Vagina (tissue), 2 donors: Measurements from ENCODE around the gene CLK2. TPM values are rescaled to one million over a fixed set of nuclear protein-coding genes. Genes with fewer than 3 reads are reported as not detected.
A peak's percentile ranks its signal among the peaks of the same experiment; 100 is the strongest.

Experiments
- DNase-seq, 2 donors: peaks; one replicate each; pipeline ENCODE4 v3.0.0-alpha.2; 2017; ENCODE audit errors: extremely low spot score in 2 of 2
- H3K27ac ChIP-seq: fragments of 200-600 bp; sonication (generic); one replicate; pipeline ENCODE4 v1.5.1; 2019
- H3K27me3 ChIP-seq: fragments of 200-600 bp; sonication (generic); one replicate; pipeline ENCODE4 v1.5.1; 2019
- H3K36me3 ChIP-seq, 2 donors: fragments of 200-600 bp; sonication (generic); one replicate each; pipeline ENCODE4 v1.5.1; 2017 to 2019
- H3K4me1 ChIP-seq: fragments of 200-600 bp; sonication (generic); one replicate; pipeline ENCODE4 v1.5.1; 2019
- H3K4me3 ChIP-seq, 2 donors: fragments of 200-600 bp; sonication (generic); 1 replicate in 1 of 2; 2 replicates in 1 of 2; pipeline ENCODE4 v1.5.1; 2016 to 2019
- H3K9me3 ChIP-seq: fragments of 200-600 bp; sonication (generic); one replicate; pipeline ENCODE4 v1.5.1; 2019
- CTCF ChIP-seq, 3 experiments: fragments of 450-650 bp in 2 of 3; fragments of 200-600 bp in 1 of 3; sonication (generic) in 1 of 3; IDR thresholded peaks; one replicate each; pipeline ENCODE4 v1.5.1; 2017 to 2019; ENCODE audit warnings: antibody characterized with exemption in 3 of 3, mild to moderate bottlenecking in 2 of 3, moderate library complexity in 2 of 3
- POLR2A ChIP-seq, 2 donors: fragments of 450-650 bp; IDR thresholded peaks; one replicate each; pipeline ENCODE4 v1.6.1; 2017; ENCODE audit warnings: antibody characterized with exemption in 2 of 2, mild to moderate bottlenecking in 2 of 2, moderate library complexity in 2 of 2
- POLR2AphosphoS5 ChIP-seq, 2 donors: sonication (generic); formaldehyde crosslinking; IDR thresholded peaks; one replicate each; pipeline ENCODE4 v1.9.0; 2017; ENCODE audit warnings: antibody characterized with exemption in 2 of 2, mild to moderate bottlenecking in 2 of 2, low read depth in 1 of 2; ENCODE audit not compliant: insufficient read depth in 1 of 2
- intact Hi-C: fragments of 100-400 bp; cut with DNase I; formaldehyde crosslinking; loops from one replicate; pipeline ENCODE4 v1.15.1; 2023
- total RNA-seq: library from RNA; depleted of rRNA; stranded (reverse); fragments of >200 nt; gene quantifications from one replicate; pipeline ENCODE4 v1.2.3, GENCODE V29; 2016

The CLK2 gene
- total RNA-seq, 1 donor from 2014 or later = 48.1 TPM

GRCh38 chr1:155320661-155321617 lies 47.6 kb upstream of the CLK2 start, which contains the start of gene RUSC1:
TSS of gene RUSC1 (plus strand) at chr1:155320894. CDS start at chr1:155321774, 880 bp downstream.
- Histone ChIP-seq H3K4me3 (peak within 1 kb of the TSS; percentile 71 to 94), H3K27me3 (no peaks in the 10 kb centered on the region), H3K27ac (peak within 1 kb of the TSS; percentile 99), H3K4me1 (peaks cover 43% of the 10 kb centered on the region), H3K36me3 (no peaks in the 10 kb centered on the region), H3K9me3 (no peaks in the 10 kb centered on the region)
- intact Hi-C loops = loop anchor here (5.0 kb wide), 3 partner anchors 44 to 241 kb away; partner anchors contain the start of genes ASH1L and HCN3
- peak; percentile 72 to 92 for TF ChIP-seq POLR2AphosphoS5 (IDR thresholded peaks at IDR 0.05; ENCODE audit: insufficient read depth in 1 of 2, low read depth in 1 of 2)
- TF ChIP-seq POLR2A (IDR thresholded peaks at IDR 0.05) = peak in 1 of 2 donors; percentile 62
- peak in 1 of 3 experiments; percentile 20 for TF ChIP-seq CTCF (IDR thresholded peaks at IDR 0.05)
- no peak for DNase-seq

- TF ChIP-seq POLR2AphosphoS5 (IDR thresholded peaks at IDR 0.05; ENCODE audit: insufficient read depth in 1 of 2, low read depth in 1 of 2) (no peak), POLR2A (IDR thresholded peaks at IDR 0.05) (no peak), CTCF (IDR thresholded peaks at IDR 0.05) (no peak)
- Histone ChIP-seq H3K9me3 (no peaks in the 10 kb centered on the region), H3K27me3 (no peaks in the 10 kb centered on the region), H3K36me3 (no peaks in the 10 kb centered on the region), H3K27ac (peak overlapping the region; percentile 99), H3K4me3 (peak overlapping the region; percentile 71 to 94), H3K4me1 (peaks cover 37% of the 10 kb centered on the region)
- intact Hi-C loops = loop anchor here (5.0 kb wide), 3 partner anchors 43 to 242 kb away; partner anchors contain the start of genes ASH1L and HCN3
- no peak for DNase-seq
These were observed 46.9 kb upstream of the CLK2 start for GRCh38 chr1:155320252-155320651.

- intact Hi-C loops = no loop called here
- H3K27ac ChIP-seq = no peak overlapping the region
- TF ChIP-seq POLR2AphosphoS5 (IDR thresholded peaks at IDR 0.05; ENCODE audit: insufficient read depth in 1 of 2, low read depth in 1 of 2) (no peak), CTCF (IDR thresholded peaks at IDR 0.05) (no peak), POLR2A (IDR thresholded peaks at IDR 0.05) (no peak)
- H3K27me3 ChIP-seq = no peaks in the 10 kb centered on the region
- DNase-seq = no peak
- no peak overlapping the region for H3K4me3 ChIP-seq
- no peaks in the 10 kb centered on the region for H3K9me3 ChIP-seq
- H3K4me1 ChIP-seq = peaks cover 32% of the 10 kb centered on the region
- H3K36me3 ChIP-seq = no peaks in the 10 kb centered on the region
These were observed 46.2 kb upstream of the CLK2 start for GRCh38 chr1:155319536-155319935.

GRCh38 chr1:155318082-155318481 lies 44.8 kb upstream of the CLK2 start:
- Histone ChIP-seq H3K36me3 (no peaks in the 10 kb centered on the region), H3K4me3 (no peak overlapping the region), H3K27ac (no peak overlapping the region), H3K27me3 (no peaks in the 10 kb centered on the region), H3K4me1 (peaks cover 32% of the 10 kb centered on the region), H3K9me3 (no peaks in the 10 kb centered on the region)
- intact Hi-C loops = no loop called here
- no peak for DNase-seq
- no peak for TF ChIP-seq CTCF (IDR thresholded peaks at IDR 0.05)
- no peak for TF ChIP-seq POLR2AphosphoS5 (IDR thresholded peaks at IDR 0.05; ENCODE audit: insufficient read depth in 1 of 2, low read depth in 1 of 2)
- TF ChIP-seq POLR2A (IDR thresholded peaks at IDR 0.05) = no peak
